HFF-Myc (cell line): Measurements from ENCODE around the gene METTL9.
A peak's percentile ranks its signal among the peaks of the same experiment; 100 is the strongest.
"Not testable (repeated sequence)": the region's sequence is repeated elsewhere in the genome, so short reads cannot be mapped to it uniquely, and the experiment has no call there.

Experiments
- DNase-seq: peaks from one replicate; pipeline ENCODE4 v3.0.0-alpha.2; 2011; ENCODE audit warnings: low read depth; ENCODE audit errors: extremely low read depth
- H3K4me3 ChIP-seq: replicated peaks from 2 replicates; pipeline ENCODE4 v1.5.1; 2011; ENCODE audit warnings: low read depth, mild to moderate bottlenecking, control low read depth, low read length
- TF ChIP-seq, protein P1 (sequence below): IDR thresholded peaks from 2 replicates; pipeline ENCODE4 v1.5.1; 2012; ENCODE audit warnings: mild to moderate bottlenecking, low read depth, low read length, control low read depth; ENCODE audit errors: missing control alignments

METTL9 gene

DNA sequence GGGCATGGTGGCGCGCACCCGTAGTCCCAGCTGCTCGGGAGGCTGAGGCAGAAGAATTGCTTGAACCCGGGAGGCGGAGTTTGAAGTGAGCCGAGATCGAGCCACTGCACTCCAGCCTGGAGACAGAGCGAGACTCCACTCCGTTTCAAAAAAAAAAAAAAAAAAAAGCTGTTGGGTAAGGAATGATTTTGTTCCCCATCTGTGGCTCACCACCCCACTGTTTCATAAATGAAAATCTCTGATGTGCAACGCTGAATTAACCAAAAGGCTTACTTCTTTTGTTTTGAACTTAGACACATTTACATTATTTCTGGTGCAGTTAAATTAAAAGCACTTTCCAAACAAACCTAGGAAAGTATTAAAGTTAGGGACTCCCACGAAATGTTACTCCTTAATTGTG, 1.2 kb upstream of the METTL9 start:
- H3K4me3 ChIP-seq = peak overlapping the region; percentile 85; the same call in 1 of the 2 replicates
- TF ChIP-seq, protein P1, sequence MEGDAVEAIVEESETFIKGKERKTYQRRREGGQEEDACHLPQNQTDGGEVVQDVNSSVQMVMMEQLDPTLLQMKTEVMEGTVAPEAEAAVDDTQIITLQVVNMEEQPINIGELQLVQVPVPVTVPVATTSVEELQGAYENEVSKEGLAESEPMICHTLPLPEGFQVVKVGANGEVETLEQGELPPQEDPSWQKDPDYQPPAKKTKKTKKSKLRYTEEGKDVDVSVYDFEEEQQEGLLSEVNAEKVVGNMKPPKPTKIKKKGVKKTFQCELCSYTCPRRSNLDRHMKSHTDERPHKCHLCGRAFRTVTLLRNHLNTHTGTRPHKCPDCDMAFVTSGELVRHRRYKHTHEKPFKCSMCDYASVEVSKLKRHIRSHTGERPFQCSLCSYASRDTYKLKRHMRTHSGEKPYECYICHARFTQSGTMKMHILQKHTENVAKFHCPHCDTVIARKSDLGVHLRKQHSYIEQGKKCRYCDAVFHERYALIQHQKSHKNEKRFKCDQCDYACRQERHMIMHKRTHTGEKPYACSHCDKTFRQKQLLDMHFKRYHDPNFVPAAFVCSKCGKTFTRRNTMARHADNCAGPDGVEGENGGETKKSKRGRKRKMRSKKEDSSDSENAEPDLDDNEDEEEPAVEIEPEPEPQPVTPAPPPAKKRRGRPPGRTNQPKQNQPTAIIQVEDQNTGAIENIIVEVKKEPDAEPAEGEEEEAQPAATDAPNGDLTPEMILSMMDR = no peak
- no peak for DNase-seq

DNA sequence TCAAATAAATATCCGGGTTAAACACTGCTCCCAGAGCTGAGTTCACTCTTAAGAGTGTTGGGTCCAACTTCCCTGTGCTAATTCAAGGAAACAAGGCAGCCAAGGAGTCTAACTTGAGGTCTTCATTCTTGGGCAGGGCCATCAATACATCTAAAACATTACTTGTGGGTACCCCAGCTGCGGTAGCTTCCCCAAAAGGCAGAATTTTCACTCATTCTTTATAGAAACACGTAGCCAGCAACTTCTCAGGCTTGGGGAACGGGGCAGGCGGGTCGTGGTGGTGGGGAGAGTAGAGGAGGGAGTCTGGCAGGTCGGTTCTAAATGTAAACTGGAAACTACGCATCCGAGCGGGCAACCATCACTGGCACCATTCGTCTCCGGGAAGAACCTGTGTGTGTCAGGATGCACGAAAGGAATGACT, 666 bp upstream of the METTL9 start:
- DNase-seq = no peak
- H3K4me3 ChIP-seq = peak overlapping the region; percentile 85
- TF ChIP-seq, protein P1 = no peak

DNA sequence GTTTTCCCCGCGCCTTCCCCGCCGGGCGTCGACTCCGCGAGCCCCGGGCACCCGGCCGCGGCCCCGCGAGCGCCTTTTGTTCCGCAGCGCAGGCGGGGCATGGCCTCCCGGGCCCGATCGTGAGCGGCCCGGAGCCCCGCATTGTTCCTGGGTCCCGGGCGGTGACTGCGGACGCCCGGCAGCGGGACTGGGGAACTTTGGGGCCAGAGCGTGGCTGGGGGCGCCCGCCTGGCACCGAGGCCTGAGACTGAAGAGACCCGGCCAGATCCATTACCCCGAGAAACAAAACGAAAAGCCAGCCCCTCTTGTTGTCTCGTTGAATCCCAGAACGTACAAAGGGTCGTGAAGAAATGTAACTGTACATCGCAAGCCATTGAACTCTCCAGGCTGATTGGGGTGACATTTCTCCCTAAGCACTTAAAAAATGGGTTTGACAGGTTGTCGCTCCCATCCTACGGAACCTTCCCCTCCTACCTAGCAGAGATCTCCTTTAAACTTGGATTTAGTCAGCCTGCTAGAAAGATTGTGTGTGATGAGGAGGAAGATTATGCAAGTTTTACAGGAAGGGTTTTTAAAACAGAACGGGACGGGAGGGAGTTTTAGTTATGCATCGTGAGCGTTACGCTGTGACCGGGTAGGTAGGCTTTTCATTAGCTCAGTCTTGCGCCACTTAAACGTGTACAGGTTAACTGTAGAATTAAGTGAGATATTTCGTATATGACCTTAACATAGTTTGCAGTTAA, 825 bp downstream of the METTL9 start:
- DNase-seq = no peak
- peak overlapping the region; percentile 85 for H3K4me3 ChIP-seq
- TF ChIP-seq, protein P1 = no peak

DNA sequence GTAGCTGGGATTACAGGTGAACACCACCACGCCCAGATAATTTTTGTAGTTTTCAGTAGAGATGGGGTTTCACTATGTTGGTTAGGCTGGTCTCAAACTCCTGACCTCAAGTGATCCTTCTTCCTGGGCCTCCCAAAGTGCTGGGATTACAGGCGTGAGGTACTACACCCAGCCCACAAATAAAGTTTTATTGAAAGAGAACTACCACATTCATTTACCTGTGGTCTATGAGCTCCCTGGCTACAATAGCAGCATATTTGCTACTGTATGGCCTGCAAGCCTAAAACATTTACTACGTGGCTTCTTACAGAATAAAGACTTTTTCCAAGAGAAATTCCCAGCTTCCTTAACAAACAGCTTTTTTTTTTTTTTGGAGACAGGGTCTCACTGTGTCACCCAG, 3.4 kb downstream of the METTL9 start:
- no peak for DNase-seq
- no peak overlapping the region for H3K4me3 ChIP-seq
- TF ChIP-seq, protein P1 = no peak

GRCh38 chr16:21603928-21604327, 4.6 kb downstream of the METTL9 start:
- H3K4me3 ChIP-seq = no peak overlapping the region

DNA sequence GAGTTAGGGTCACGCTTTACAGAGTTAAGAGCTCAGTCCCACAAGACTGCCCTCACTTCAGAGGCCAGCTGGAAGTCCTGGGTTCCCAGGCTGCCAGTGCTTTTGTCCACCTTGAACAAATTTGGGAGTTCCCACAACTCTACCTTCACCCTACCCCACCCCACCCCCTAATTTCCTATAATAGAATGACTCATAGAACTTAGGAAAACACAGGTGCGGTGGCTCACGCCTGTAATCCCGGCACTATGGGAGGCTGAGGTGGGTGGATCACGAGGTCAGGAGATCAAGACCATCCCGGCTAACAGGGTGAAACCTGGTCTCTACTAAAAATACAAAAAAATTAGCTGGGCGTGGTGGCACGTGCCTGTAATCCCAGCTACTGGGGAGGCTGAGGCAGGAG, 6.5 kb downstream of the METTL9 start:
- not testable (repeated sequence) for DNase-seq, H3K4me3 ChIP-seq

More at GRCh38 chr16:21603928-21604327, 4.6 kb downstream of the METTL9 start:
- DNase-seq = no peak
- TF ChIP-seq, protein P1 = no peak

- TF ChIP-seq, protein P1 = no peak
- no peak for DNase-seq
These were observed 9.4 kb downstream of the METTL9 start for GRCh38 chr16:21608639-21609328.

More at GRCh38 chr16:21608639-21609328, 9.4 kb downstream of the METTL9 start:
- no peak overlapping the region for H3K4me3 ChIP-seq
